Body of pancreas (tissue), 4 donors: ENCODE results near the gene MRRF. TPM values are rescaled to one million over a fixed set of nuclear protein-coding genes. Genes with fewer than 3 reads are reported as not detected.
A peak's percentile ranks its signal among the peaks of the same experiment; 100 is the strongest.
"Not testable (repeated sequence)": the region's sequence is repeated elsewhere in the genome, so short reads cannot be mapped to it uniquely, and the experiment has no call there.

Source experiments
- ATAC-seq: fragments of 150-250 bp; one replicate; pipeline ENCODE4 v1.9.1; 2016
- DNase-seq, 4 donors: peaks; one replicate each; pipeline ENCODE4 v3.0.0-alpha.2; 2019
- H3K27ac ChIP-seq, 4 donors: fragments of 200-600 bp; sonication (generic); 1 replicate in 3 of 4; 2 replicates in 1 of 4; pipeline versions ENCODE4 v1.5.1 to v1.6.1; 2016 to 2019; ENCODE audit warnings: mild to moderate bottlenecking in 1 of 4, mixed read lengths in 1 of 4, moderate library complexity in 1 of 4
- H3K27me3 ChIP-seq, 2 donors: fragments of 200-600 bp; sonication (generic); one replicate each; pipeline ENCODE4 v1.6.0; 2016; ENCODE audit warnings: mild to moderate bottlenecking in 1 of 2
- H3K36me3 ChIP-seq, 2 donors: fragments of 200-600 bp; sonication (generic); replicated peaks in 1 of 2; 2 replicates each; pipeline ENCODE4 v1.5.1; 2016; ENCODE audit warnings: low read depth in 2 of 2; ENCODE audit not compliant: insufficient read depth in 1 of 2
- H3K4me1 ChIP-seq: fragments of 200-600 bp; sonication (generic); one replicate; pipeline ENCODE4 v1.6.0; 2016
- H3K4me3 ChIP-seq, 2 donors: fragments of 200-600 bp; sonication (generic); 1 replicate in 1 of 2; 2 replicates in 1 of 2; pipeline ENCODE4 v1.5.1; 2016 to 2019
- H3K9me3 ChIP-seq, 3 donors: fragments of 200-600 bp; sonication (generic); 1 replicate in 2 of 3; 2 replicates in 1 of 3; pipeline ENCODE4 v1.5.1; 2016
- CTCF ChIP-seq, 7 experiments: fragments of 450-650 bp in 4 of 7; fragments of 200-600 bp in 3 of 7; sonication (generic) in 3 of 7; IDR thresholded peaks; one replicate each; pipeline ENCODE4 v1.5.1; 2016 to 2019; ENCODE audit warnings: antibody characterized with exemption in 7 of 7
- POLR2A ChIP-seq, 3 donors: fragments of 450-650 bp; IDR thresholded peaks; one replicate each; pipeline ENCODE4 v1.6.1; 2016; ENCODE audit warnings: antibody characterized with exemption in 3 of 3, mild to moderate bottlenecking in 2 of 3
- WGBS, 2 donors: methylation state at CpG; one replicate each; pipeline ENCODE4 v1.1.5; 2017; 5-methylcytosine and 5-hydroxymethylcytosine counted together
- intact Hi-C: fragments of 100-400 bp; cut with DNase I; formaldehyde crosslinking; loops from one replicate; pipeline ENCODE4 v1.15.1; 2023
- total RNA-seq, 2 donors: library from RNA; depleted of rRNA; stranded (reverse); fragments of >200 nt; gene quantifications; one replicate each; pipeline ENCODE4 v1.1.0, GENCODE V29; 2016

Gene MRRF
- total RNA-seq, 2 donors from 2014 or later: 11.9 to 13.5 TPM

GRCh38 chr9:122354536-122355199 is 90.0 kb downstream of the MRRF start:
- no peak overlapping the region for H3K4me3 ChIP-seq
- H3K27me3 ChIP-seq: no peaks in the 10 kb centered on the region
- intact Hi-C loops: loop anchor here (5.0 to 10.0 kb wide), 2 partner anchors 227 to 460 kb away; no protein-coding TSS in a partner anchor
- no peaks in the 10 kb centered on the region for H3K36me3 ChIP-seq
- DNase-seq: peak in 1 of 4 donors; percentile 22
- WGBS, 2 donors: 61 to 78% methylated on average over 8 of the region's 8 CpGs
- H3K4me1 ChIP-seq: no peaks in the 10 kb centered on the region
- TF ChIP-seq CTCF (IDR thresholded peaks at IDR 0.05): no peak
- TF ChIP-seq POLR2A (IDR thresholded peaks at IDR 0.05): no peak
- H3K27ac ChIP-seq: no peak overlapping the region
- no peaks in the 10 kb centered on the region for H3K9me3 ChIP-seq
- ATAC-seq: no peak

DNA sequence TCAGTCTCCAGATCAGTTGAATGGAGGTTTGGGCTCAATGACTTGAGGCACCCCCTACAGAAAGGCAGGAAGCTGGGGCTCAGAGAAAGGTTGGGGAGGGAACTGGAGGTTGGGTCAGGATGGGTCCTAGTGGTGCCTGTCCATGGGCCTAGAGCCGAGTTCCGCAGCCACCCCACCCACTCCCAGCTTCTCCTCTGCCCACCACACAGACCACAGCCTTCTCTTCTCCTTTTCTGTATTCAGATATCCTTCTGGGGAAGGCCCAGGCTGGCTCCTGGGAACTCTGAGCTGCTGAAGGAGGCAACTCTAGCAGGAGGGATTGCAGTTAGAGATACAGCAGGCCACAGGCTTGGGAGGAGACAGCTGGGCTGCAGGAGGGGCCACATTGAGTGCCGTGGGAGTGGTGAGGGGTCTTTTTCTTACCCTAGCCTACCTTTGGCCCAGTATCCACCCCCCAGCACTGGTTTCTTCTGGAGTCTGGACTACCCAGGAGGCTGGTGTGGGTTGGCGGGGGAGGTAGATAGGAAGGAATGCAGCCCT is 90.7 kb downstream of the MRRF start:
- H3K4me1 ChIP-seq: no peaks in the 10 kb centered on the region
- no peaks in the 10 kb centered on the region for H3K9me3 ChIP-seq
- DNase-seq (no peak), ATAC-seq (no peak)
- H3K27ac ChIP-seq: no peak overlapping the region
- no peaks in the 10 kb centered on the region for H3K27me3 ChIP-seq
- TF ChIP-seq POLR2A (IDR thresholded peaks at IDR 0.05) (no peak), CTCF (IDR thresholded peaks at IDR 0.05) (no peak)
- 71 to 78% methylated on average over 4 of the region's 4 CpGs for WGBS, 2 donors
- intact Hi-C loops: loop anchor here (10.0 kb wide), 1 partner anchor 459 kb away; no protein-coding TSS in a partner anchor
- no peaks in the 10 kb centered on the region for H3K36me3 ChIP-seq
- no peak overlapping the region for H3K4me3 ChIP-seq

DNA sequence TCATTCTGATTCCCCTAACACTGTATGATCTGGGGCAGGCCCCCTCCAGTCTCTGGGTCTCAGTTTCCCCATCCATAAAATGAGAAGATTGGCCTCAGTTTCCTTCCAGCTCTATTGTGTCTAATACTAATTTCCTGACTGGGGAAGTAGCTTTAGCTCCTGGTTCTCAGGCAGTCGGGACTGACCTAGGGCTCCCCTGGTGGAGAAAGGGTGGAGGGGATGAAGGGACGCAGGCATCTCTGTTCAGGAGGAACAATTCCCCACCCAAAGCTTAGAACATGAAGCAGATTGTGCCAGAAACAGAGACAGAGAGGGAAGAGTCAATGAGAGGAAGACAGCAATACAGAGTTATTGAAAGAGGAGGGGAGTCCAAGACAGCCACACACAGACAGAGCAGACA is 91.9 kb downstream of the MRRF start:
- Histone ChIP-seq H3K27ac (no peak overlapping the region), H3K4me1 (no peaks in the 10 kb centered on the region), H3K4me3 (no peak overlapping the region), H3K36me3 (no peaks in the 10 kb centered on the region), H3K9me3 (no peaks in the 10 kb centered on the region), H3K27me3 (no peaks in the 10 kb centered on the region)
- DNase-seq (no peak), ATAC-seq (no peak)
- 20 to 43% methylated on average over 2 of the region's 2 CpGs for WGBS, 2 donors
- no peak for TF ChIP-seq CTCF (IDR thresholded peaks at IDR 0.05)
- no peak for TF ChIP-seq POLR2A (IDR thresholded peaks at IDR 0.05)
- intact Hi-C loops: loop anchor here (10.0 kb wide), 1 partner anchor 458 kb away; no protein-coding TSS in a partner anchor

- DNase-seq (no peak), ATAC-seq (no peak)
- Histone ChIP-seq H3K27me3 (no peaks in the 10 kb centered on the region), H3K4me3 (no peak overlapping the region), H3K9me3 (no peaks in the 10 kb centered on the region), H3K36me3 (no peaks in the 10 kb centered on the region), H3K27ac (no peak overlapping the region), H3K4me1 (no peaks in the 10 kb centered on the region)
- intact Hi-C loops: no loop called here
- 61 to 79% methylated on average over 7 to 8 of the region's 8 CpGs for WGBS, 2 donors
- TF ChIP-seq POLR2A (IDR thresholded peaks at IDR 0.05) (no peak), CTCF (IDR thresholded peaks at IDR 0.05) (no peak)
These were observed 96.2 kb downstream of the MRRF start for GRCh38 chr9:122360891-122361290.

DNA sequence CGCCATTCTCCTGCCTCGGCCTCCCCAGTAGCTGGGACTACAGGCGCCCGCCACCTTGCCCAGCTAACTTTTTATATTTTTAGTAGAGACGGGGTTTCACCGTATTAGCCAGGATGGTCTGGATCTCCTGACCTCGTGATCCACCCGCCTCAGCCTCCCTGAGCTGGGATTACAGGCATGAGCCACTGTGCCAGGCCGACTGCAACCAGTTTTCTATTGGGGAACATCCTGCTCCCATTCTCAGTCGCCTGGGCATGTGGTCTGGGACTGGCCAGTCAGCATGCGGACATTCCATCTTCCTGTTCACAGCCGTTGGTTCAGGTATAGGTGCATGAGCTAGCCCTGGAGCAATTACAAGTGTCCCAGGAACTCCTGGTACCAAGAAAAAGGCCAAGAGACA is 98.4 kb downstream of the MRRF start:
- H3K4me3 ChIP-seq, ATAC-seq, intact Hi-C loops, H3K27ac ChIP-seq, H3K9me3 ChIP-seq, H3K4me1 ChIP-seq, H3K36me3 ChIP-seq, DNase-seq, H3K27me3 ChIP-seq: not testable (repeated sequence)
- WGBS, 2 donors: 87 to 90% methylated on average over 11 to 12 of the region's 12 CpGs
